CMK (cell line): ENCODE results near the gene GJC1.

Source experiments
- DNase-seq: peaks from one replicate; pipeline ENCODE4 v3.0.0-alpha.2; 2010; ENCODE audit warnings: low read depth

The GJC1 gene

DNA sequence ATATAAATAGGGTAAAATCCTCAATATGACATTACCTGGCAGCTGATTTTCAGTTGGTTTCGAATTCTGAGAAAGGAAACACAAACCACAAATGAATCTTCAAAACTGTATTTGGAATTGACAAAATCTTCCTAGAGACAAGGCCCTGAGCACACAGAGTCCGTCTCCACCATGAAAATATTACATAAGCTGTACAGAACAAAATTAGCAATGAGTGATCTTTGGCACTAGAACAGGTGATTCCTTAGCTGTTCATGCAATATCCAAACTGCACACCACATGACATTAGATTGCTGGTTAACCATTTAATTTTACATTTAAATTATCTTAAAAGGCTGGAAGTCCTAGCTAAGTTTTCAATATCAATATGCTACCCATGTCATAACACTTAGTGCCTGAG, 31.7 kb downstream of the GJC1 start:
- no peak for DNase-seq

DNA sequence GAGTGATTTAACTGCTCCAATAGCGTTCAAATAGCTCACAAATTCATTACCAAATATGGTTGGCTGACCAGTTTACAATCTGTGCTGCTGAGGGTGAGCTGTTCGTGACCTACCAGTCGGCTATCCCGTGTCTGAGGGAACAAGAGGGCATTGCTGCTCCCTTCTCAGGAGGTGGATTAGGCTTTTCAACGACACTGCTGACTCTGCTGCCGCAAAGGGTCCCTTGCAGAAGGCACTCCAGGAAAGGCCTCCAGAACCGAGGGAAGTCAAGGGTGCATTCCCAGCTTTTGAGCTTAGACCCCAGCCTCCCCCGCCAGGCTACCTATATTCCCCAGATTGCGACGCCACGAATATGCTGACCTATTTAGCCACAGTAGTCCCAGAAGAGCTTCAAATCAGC, 32.3 kb downstream of the GJC1 start:
- no peak for DNase-seq

DNA sequence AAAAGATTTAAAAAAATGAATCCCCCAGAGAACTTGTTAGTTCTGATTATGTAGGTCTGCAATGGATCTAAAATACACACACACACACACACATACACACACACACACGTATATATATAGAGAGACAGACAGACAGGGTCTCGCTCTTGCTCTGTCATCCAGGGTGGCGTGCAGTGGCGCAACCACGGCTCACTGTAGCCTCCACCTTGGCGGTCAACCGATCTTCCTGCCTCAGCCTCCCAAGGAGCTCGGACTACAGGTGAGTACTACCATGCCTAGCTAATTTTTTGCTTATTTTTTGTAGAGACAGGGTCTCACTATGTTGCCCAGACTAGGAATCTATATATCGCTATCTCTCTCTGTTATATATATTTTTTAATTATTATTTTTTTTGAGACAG, 33.4 kb downstream of the GJC1 start:
- DNase-seq, result no peak

DNA sequence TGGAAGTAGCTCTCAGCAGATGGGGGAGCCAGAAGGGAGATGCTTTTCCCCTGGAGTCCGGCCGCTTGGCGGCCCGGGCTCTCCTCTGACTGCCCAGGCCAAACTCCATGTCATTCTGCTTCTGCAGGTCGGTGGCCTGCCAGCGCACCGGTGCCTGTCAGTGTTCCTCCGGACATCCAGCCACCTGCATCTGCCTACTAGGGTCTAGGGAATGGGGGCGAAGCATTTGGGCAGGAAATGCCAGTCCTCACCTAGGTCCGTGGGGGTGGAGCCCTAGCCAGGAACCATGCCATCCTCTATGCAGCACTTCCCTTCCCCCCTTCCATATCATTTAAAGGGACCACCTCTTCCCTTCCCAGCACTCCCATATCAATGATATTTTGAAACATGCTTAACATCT, 34.2 kb downstream of the GJC1 start:
- DNase-seq, result no peak

DNA sequence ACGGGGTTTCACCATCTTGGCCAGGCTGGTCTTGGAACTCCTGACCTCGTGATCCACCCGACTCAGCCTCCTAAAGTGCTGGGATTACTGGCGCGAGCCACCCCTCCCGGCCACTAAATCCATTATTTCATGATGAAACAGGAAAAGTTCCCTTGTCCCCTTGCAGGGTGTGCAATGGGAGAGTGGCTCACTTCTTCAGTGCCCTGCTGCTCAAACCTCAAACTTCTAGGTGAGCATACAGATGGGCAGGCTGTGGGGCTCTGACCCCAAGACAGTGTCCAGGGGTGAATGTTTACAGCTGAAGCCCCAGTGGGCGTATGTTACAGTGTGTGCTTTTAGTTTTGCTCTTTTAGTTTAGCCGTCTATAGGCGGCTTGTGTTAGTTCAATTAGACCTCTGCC, 34.7 kb downstream of the GJC1 start:
- DNase-seq, result no peak

DNA sequence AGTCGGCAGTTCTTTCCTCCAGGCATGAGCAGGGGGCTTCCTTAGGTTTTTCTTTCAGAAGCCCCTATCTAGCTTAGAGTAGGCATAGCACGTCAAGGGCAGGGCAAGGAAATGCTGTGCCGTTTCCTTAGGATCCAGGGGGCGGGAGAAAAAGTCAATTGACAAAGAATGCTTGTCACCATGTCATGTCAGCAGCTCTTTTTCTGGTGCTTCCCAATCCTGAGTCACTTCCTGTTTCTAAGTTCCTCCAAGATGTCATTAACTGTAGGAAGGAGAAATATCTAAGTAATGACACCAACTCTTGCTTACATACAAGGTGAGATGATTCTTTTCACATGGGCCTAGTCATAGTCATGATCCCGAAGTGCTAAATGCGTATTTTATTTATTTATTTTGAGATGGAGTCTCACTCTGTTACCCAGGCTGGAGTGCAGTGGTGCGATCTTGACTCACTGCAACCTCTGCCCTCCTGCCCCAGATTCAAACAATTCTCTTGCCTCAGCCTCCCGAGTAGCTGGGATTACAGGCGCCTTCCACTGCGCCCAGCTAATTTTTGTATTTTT, 35.2 kb downstream of the GJC1 start:
- DNase-seq, result no peak

DNA sequence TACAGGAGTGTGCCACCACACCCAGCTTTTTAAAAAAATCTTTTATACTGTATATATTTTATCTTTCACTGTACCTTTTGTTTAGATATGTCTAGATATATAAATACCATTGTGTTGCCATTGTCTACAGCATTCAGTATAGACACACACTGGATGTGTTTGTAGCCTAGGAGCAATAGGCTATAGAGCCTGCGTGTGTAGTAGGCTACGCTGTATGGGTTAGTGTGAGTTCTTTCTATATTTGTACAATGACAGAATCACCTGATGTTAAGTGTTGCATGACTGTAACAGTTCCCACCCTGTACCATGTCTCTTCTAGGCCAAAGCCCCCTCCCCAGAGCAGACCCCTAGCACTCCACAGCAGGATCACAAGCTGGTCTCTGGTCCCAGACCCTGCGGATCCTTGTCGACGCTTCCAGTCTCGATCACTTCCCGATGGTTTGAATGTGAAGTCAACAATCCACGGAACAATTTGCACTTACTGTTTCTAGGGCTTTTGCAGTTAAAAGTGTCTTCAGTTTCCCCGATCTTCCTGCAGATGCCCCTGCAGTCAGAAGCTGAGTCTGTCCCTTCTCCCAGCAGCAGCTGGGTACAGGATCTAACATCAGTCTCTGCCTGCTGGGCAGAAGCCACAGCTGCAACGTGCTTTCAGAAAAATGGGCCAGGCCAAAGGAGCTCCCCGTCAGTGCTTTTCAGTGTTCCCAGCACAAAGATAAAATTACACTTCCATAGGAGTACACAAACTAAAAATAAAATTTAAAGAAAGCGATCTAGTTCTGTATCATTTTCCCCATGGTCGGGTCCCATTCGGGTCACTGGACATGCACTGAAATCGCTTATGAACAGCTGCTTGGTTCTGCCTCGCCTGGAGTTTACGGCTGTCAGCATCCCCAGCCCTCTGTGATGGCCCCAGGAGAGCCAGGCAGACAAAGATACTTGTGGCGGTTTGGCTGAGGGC, 35.9 kb downstream of the GJC1 start:
- DNase-seq, result no peak

DNA sequence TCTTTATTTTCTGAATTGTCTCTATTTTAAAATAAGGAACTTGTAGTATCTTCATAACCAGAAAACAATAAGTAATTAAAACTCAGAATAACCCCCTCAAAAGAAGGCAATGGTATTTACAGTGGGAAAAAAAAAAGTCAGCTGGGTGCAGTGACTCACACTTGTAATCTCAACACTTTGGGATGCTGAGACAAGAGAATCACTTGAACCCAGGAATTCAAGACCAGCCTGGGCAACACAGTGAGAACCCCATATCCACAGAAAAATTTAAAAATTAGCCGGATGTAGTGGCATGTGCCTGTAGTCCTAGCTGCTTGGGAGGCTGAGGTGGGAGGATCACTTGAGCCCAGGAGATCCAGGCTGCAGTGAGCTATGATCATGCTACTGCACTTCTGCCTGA, 37.8 kb downstream of the GJC1 start:
- DNase-seq, result no peak

DNA sequence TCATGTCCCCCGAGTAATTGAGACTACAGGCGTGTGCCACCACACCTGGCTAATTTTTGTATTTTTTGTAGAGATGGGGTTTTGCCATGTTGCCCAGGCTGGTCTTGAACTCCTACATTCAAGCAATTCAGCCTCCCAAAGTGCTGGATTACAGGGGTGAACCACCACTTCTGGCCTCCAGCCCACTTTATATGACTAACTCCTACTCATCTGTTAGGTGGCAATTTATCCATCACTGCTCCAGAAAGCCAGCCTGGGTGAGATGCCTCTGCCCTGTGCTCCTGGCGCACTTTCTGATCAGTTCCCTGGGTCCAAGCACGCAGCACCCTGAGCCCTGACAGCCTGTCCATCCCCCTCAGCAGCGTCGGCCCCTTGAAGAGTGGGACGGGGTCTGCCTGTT, 41.9 kb downstream of the GJC1 start:
- DNase-seq, result no peak

DNA sequence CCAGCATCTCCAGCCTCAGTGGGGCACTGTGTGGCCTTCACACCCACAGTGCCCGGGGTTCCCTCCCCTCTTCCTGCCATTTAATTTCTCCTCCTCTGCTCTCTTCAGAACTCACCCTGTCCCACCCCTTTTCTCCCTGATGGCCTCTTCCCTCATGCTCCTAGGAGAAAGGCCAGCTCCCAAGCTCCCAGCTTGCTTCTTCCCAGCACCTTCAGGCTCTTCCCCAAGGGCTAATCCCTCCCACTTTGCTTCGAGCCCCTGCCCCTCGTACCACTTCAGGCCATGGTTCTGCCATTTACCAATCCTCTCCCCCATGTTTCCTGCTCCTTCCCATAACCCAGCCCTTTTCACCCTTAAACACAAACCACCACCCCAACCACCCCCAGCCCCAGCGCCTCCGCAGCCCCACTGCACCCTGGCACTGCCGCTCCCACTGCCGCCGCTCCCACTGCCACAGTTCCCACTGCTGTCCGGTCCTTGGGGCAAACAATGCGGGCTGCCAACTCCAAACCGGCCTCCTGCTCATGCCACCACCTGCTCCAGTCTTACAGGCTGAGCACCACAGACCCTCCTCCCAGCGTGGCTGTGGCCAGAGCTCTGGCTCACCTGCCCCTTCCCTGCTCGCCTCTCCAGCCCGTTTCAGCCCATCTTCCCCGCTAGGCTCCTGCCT, 42.7 kb downstream of the GJC1 start:
- DNase-seq, result no peak

DNA sequence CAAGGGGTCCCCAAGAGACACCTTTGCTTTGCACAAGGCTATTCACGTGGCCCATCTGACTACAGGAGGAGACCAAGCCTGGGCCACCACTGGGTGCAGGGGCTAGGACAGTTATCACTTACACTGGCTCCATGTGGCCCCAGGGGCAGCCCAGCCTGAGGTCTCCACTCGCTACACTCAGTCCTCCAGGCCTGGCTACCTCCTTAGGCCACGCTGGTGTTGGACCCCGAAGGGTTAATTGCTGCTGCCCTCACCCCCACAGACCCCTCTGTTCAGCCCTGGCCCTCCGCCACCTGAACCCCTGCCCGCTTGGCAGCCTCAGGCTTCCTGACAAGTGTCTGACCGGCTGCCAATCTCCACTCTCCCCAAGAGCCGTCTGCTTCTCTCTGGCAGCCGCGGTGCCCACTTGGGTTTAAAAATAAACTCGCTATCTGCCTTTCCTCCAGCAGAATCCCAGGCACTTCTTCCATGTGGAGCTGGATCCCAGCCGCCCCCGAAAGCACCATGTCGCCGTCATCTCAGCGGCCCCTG, 43.5 kb downstream of the GJC1 start:
- no peak for DNase-seq

DNA sequence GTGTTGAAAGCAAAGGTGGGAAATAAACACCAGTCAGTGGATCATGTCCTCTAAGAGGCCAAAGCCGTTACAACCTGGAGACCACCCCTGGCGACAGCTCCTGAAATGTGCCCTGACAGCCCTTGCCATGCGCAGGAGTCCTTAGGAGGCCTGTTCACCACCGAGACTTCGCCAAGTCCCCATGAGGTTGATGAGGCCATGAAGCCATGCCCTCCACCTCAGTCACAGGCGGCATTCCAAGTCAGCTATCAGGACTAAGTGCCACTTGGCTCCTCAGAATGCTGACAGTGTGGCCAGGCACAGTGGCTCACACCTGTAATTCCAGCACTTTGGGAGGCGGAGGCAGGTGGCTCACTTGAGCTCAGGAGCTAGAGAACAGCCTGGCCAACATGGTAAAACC, 44.2 kb downstream of the GJC1 start:
- no peak for DNase-seq

DNA sequence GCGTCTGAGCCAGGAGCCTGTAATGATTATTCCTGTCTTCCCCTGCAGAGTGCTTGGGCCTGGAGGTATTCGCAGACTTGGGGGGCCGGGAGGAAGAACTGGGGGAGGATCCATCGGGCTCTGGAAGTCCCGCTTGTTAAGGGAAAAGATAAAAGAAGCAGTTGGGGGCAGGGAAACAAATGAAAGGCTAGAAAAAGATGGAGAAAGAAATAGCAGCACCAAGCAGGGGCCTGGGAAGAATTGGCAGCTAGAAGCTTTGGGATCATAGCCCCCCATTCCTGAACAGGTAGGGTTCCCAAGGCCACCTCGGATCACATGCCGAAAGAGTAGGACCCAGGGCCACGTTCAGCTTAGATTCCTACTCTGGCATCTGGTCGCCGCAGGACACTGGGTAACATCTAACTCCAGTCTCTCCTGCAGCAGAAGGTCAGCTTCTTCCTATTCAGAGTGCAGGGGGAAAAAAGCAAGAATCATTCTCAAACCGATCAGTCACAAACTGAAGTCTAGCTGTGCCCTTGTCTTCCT, 47.7 kb downstream of the GJC1 start:
- no peak for DNase-seq

DNA sequence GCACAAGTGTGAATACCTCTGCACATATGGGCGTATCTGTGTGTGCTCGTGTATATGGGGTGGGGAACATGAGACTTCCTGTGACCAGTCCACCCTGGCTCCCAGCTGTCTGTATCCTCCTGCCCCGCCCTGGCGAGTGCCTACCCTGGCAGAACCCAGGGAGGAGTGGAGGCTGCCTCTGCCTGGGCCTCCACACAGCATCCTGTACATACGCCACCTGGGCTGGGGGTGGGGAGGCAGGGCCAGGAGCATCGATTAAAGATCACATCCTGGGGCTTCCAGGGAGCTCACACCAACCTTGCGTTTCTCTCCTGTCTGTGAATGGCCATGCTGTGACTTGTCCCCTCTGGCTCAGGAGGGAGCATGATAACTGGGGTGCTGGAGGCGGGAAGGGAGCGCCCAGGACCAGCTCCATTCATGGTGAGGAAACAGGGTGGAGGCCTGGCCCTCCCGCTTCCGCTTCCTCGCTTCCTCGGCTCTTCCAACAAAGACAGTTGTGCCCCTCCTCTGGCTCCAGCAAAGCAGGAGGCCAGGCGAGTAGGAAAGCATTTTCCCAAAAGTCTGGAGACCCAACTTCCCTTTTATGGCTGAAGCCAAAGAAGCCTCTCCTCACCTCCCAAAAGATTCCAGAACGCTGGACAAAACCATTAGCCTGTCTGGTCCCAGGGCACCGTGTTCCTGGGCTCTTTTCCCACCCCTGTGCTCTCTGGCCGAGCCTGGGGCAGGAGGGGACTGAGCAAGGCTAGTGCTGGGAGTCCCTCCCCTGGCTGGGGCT, 48.3 kb downstream of the GJC1 start:
- no peak for DNase-seq

DNA sequence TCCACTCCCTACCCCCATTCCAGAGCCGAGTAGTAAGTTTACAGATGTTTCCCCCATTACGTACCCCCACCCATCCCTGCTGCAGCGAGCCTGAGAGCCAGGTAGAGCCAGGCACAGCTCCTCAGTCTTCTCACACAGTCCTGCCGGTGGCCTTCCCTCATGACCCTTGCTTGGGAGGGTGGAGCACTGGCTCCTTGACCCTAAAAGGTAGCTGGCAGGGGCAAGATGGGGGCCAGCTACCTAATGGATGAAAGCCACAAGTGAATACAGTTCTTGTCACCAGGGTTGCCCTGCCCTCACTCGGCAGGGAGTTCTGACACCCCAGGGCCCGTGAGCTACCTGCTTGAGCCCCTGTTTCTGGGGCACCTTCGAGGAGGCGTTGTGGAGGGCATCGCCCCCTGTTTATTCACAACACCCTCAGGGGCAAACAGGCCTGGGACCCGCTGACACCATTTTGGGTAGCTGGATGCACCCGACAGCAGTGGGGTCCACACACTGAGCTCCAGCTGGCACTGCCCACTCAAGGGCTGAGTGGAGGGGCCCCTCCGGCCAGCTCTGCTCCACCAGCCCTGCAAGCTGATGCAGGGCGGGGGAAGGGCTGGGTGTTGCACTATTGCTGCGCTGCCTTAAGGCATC, 49.1 kb downstream of the GJC1 start:
- no peak for DNase-seq

DNA sequence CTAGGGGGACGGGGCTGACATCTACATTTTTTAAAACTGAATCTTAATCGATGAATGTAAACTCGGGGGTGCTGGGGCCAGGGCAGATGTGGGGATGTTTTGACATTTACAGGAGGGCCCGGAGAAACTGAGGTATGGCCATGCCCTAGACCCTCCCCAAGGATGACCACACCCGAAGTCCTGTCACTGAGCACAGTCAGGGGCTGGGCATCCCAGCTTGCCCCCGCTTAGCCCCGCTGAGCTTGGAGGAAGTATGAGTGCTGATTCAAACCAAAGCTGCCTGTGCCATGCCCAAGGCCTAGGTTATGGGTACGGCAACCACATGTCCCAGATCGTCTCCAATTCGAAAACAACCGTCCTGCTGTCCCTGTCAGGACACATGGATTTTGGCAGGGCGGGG, 49.9 kb downstream of the GJC1 start:
- no peak for DNase-seq

DNA sequence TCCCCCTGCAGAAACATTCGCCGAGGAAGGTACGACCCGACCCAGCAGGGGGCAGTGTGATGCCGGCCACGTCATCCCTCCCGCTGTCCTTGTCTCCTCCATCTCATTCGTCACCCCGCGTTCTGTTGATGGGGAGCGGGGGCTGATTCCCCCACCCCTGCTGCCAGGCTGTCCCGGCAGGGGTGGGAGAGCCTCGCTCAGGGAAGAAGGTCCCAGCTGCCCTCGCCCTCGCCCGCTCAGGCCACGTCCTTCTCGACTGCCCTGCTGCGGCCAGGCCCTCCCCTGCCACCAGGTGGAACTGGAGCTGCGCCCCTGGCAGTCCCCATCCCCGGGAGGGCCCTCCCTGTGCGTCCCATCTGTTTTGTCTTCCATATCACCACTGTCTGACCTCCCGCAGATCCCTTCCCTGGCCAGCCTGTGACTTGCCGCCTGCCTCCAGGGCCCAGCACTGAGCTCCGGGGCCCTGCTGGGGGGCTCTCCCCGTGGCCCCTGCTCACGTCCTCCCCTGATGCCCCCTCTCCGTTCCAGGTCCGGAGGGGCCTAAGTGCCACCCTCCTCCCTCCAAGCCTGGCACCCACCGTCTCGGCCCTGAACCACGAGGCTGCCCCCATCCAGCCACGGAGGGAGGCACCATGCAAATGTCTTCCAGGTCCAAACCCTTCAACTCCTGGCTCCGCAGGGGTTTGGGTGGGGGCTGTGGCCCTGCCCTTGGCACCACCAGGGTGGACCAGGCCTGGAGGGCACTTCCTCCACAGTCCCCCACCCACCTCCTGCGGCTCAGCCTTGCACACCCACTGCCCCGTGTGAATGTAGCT, 50.7 kb downstream of the GJC1 start:
- peak; percentile 45 for DNase-seq

DNA sequence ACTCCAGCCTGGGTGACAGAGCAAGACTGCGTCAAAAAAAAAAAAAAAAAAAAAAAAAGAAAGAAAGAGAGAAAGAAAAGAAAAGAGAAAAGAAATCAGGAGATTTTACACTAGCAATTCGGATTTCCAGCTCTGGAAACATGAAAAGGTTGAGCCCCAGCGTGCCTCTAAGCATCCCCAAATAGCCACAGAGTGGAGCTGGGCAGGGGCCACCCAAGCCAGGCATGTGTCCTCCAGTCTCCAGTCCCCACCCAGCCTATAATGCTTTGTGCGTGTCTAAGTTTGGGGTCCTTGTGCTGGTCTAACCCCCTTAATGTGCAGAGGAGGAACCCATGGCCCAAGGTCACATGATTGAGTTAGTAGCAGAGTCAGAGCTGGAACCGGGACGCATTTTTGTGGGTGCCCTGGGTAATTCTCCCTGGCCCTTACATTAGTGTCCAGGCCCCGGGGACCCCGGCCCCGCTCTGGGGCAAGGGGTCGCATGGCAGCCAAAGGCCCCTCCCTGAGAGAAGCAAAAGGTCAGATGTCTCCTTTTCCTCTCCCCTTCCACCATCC, 51.4 kb downstream of the GJC1 start:
- no peak for DNase-seq

DNA sequence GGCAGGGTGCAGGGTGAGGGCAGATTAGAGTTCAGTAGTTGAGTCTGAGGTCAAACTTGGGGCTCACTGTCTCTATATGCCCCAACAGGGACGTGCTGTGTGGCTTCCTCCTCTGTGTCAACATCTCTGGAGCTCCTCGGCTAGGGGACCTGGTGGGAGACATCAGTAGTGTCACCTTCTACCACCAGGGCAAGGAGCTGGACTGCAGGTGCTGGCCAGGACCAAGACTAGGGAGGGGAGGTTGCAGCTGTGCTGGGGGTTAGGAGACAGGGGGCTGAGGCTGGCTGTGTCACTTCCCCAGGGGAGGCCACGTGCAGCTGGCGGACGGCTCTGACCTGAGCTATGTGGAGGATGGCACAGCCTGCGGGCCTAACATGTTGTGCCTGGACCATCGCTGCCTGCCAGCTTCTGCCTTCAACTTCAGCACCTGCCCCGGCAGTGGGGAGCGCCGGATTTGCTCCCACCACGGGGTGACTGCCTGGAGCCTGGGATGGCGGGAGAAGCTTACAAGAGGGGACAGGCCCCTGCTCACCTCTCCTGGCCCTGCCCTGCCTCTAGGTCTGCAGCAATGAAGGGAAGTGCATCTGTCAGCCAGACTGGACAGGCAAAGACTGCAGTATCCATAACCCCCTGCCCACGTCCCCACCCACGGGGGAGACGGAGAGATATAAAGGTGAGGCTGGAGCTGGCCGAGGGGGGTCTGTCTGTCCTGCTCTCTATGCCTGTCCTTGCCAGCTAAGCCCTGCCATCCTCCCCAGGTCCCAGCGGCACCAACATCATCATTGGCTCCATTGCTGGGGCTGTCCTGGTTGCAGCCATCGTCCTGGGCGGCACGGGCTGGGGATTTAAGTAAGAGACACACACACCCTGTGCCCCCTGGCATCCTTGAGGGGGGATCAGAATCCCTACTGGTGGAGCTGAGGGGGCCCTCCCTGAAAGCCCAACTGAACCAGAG, 52.4 kb downstream of the GJC1 start:
- no peak for DNase-seq
